ENCODE data around the gene PRKCE.

GRCh38 chr2:45902781-45903375 lies 251.4 kb downstream of the PRKCE start:
- TF ChIP-seq, protein P1, sequence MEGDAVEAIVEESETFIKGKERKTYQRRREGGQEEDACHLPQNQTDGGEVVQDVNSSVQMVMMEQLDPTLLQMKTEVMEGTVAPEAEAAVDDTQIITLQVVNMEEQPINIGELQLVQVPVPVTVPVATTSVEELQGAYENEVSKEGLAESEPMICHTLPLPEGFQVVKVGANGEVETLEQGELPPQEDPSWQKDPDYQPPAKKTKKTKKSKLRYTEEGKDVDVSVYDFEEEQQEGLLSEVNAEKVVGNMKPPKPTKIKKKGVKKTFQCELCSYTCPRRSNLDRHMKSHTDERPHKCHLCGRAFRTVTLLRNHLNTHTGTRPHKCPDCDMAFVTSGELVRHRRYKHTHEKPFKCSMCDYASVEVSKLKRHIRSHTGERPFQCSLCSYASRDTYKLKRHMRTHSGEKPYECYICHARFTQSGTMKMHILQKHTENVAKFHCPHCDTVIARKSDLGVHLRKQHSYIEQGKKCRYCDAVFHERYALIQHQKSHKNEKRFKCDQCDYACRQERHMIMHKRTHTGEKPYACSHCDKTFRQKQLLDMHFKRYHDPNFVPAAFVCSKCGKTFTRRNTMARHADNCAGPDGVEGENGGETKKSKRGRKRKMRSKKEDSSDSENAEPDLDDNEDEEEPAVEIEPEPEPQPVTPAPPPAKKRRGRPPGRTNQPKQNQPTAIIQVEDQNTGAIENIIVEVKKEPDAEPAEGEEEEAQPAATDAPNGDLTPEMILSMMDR (IDR thresholded peaks at IDR 0.05; ENCODE audit: poor library complexity), result no peak
- TF ChIP-seq EZH2 (IDR thresholded peaks at IDR 0.05; ENCODE audit: borderline replicate concordance), result no peak
